Renal cortical epithelial cell (primary cell): ENCODE results near the gene DNMT3L. TPM values are rescaled to one million over a fixed set of nuclear protein-coding genes. Genes with fewer than 3 reads are reported as not detected.
"Not testable (repeated sequence)": the region's sequence is repeated elsewhere in the genome, so short reads cannot be mapped to it uniquely, and the experiment has no call there.

ENCODE experiments used
- DNase-seq: peaks from one replicate; pipeline ENCODE4 v3.0.0-alpha.2; 2011; ENCODE audit warnings: low read depth
- total RNA-seq: library from RNA; depleted of rRNA; stranded (reverse); fragments of >200 nt; gene quantifications from 2 replicates; pipeline ENCODE4 v1.2.3, GENCODE V29; 2014

DNMT3L gene
- total RNA-seq, 1 donor from 2014 or later = not detected

- no peak for DNase-seq
Observed at GRCh38 chr21:44294391-44295162, 32.9 kb upstream of the DNMT3L start.

GRCh38 chr21:44293551-44294231, 32.0 kb upstream of the DNMT3L start:
- no peak for DNase-seq

- no peak for DNase-seq
Observed at GRCh38 chr21:44292812-44293195, 31.1 kb upstream of the DNMT3L start.

- DNase-seq = no peak
Observed at GRCh38 chr21:44291936-44292811, 30.5 kb upstream of the DNMT3L start.

GRCh38 chr21:44291078-44291935, 29.6 kb upstream of the DNMT3L start:
- no peak for DNase-seq

- DNase-seq = no peak
Observed at GRCh38 chr21:44290327-44291077, 28.8 kb upstream of the DNMT3L start.

- DNase-seq = no peak
Observed at GRCh38 chr21:44289381-44290010, 27.8 kb upstream of the DNMT3L start.

- no peak for DNase-seq
Observed at GRCh38 chr21:44288251-44289110, 26.8 kb upstream of the DNMT3L start.

GRCh38 chr21:44286716-44287632, 25.3 kb upstream of the DNMT3L start:
- no peak for DNase-seq

GRCh38 chr21:44286086-44286715, 24.5 kb upstream of the DNMT3L start:
- DNase-seq = no peak

GRCh38 chr21:44285138-44285992, 23.7 kb upstream of the DNMT3L start, which contains the start of gene AIRE:
TSS of gene AIRE (plus strand) at chr21:44285876. CDS start at chr21:44286007, 131 bp downstream.
- no peak for DNase-seq

GRCh38 chr21:44283948-44284347, 22.3 kb upstream of the DNMT3L start:
- DNase-seq = no peak

- DNase-seq = not testable (repeated sequence)
Observed at GRCh38 chr21:44283211-44283785, 21.6 kb upstream of the DNMT3L start.

- no peak for DNase-seq
Observed at GRCh38 chr21:44282370-44282769, 20.7 kb upstream of the DNMT3L start.

GRCh38 chr21:44281801-44282200, 20.1 kb upstream of the DNMT3L start:
- DNase-seq = no peak
